ENCODE data around the gene PNMA6E.
A peak's percentile ranks its signal among the peaks of the same experiment; 100 is the strongest.

The PNMA6E gene

DNA sequence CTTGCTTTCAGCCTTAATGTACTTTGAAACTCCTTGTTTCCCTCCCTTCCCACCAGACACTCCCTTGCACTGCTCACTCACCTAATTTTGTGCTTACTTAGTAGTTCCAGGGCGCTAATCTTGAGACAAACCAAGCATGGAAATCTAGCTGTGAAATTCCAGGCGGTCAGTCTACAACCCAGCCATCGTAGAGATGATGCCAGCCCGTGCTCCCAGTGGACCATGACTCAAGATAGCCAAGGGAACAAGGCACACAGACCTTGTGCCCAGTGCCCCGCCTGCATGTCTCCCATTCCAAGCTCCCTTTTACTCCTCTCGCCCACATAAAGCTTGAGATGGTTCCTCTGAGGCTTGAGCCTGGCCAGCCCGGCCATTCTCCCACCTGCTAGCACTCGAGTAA, 33.7 kb upstream of the PNMA6E start:
- DNase-seq, result no peak

- no peak for DNase-seq
Observed at GRCh38 chrX:153433781-153434285, 32.7 kb upstream of the PNMA6E start.

DNA sequence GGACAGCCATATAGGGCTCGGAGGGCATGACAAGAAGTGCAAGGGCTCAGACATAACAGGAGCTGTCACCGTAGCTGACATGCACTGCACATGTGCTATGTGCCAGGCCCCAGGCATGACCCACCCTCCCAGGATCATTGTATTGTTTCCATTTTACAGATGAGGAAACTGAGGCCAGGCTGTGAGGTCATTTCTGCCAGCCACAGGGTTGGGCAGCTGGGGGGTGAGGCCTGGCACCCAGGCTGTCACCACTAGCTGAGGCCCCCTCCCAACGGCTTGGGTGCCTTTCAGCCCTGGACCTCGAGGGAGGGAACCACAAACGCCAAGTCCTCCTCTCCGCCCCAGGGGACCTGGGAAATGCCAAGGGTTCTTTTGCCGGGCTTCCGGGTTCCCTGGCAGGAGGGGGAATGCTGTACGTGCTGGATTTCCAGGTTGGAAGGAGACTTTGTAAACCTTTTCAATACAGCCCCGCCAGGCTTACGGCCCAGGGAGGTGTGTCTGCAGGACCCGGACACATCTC, 32.1 kb upstream of the PNMA6E start:
- DNase-seq, result no peak

- no peak for DNase-seq
Observed at GRCh38 chrX:153430796-153431195, 29.6 kb upstream of the PNMA6E start.

DNA sequence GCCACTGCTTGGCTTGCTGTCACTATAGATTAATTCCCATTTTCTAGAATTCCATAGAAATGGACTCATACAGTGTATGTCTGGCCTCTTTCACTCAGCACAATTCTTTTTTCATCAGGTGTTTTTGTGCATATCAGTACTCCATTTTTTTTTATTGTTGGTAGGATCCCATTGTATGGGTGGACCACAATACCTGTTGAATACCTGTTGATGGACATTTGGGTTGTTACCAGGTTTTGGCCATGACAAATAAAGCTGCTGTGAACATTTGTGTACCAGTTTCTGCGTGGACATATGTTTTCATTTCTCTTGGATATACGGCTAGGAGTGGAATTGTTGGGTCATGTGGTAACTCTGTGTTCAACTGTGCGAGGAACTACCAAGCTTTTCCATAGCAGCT, 25.1 kb upstream of the PNMA6E start:
- DNase-seq, result no peak

GRCh38 chrX:153423652-153424051, 22.5 kb upstream of the PNMA6E start:
- DNase-seq, result no peak

GRCh38 chrX:153421856-153422255, 20.7 kb upstream of the PNMA6E start:
- DNase-seq, result no peak

GRCh38 chrX:153420851-153421599, 19.9 kb upstream of the PNMA6E start:
- no peak for DNase-seq

- no peak for DNase-seq
Observed at GRCh38 chrX:153417637-153418036, 16.5 kb upstream of the PNMA6E start.

- DNase-seq, result no peak
Observed at GRCh38 chrX:153416781-153417450, 15.8 kb upstream of the PNMA6E start.

GRCh38 chrX:153414856-153415510, 13.8 kb upstream of the PNMA6E start:
- DNase-seq, result no peak

- DNase-seq, result no peak
Observed at GRCh38 chrX:153413731-153414130, 12.6 kb upstream of the PNMA6E start.

- no peak for DNase-seq
Observed at GRCh38 chrX:153412746-153413720, 11.9 kb upstream of the PNMA6E start.

GRCh38 chrX:153411988-153412574, 10.9 kb upstream of the PNMA6E start:
- DNase-seq, result no peak

GRCh38 chrX:153411255-153411987, 10.3 kb upstream of the PNMA6E start, which contains the start of gene ZFP92:
TSS of gene ZFP92 (plus strand) at chrX:153411472. CDS start at chrX:153418323, 6,851 bp downstream.
- peak; percentile 42 for DNase-seq

GRCh38 chrX:153410888-153411254, 9.7 kb upstream of the PNMA6E start:
- no peak for DNase-seq

- no peak for DNase-seq
Observed at GRCh38 chrX:153410373-153410772, 9.2 kb upstream of the PNMA6E start.

DNA sequence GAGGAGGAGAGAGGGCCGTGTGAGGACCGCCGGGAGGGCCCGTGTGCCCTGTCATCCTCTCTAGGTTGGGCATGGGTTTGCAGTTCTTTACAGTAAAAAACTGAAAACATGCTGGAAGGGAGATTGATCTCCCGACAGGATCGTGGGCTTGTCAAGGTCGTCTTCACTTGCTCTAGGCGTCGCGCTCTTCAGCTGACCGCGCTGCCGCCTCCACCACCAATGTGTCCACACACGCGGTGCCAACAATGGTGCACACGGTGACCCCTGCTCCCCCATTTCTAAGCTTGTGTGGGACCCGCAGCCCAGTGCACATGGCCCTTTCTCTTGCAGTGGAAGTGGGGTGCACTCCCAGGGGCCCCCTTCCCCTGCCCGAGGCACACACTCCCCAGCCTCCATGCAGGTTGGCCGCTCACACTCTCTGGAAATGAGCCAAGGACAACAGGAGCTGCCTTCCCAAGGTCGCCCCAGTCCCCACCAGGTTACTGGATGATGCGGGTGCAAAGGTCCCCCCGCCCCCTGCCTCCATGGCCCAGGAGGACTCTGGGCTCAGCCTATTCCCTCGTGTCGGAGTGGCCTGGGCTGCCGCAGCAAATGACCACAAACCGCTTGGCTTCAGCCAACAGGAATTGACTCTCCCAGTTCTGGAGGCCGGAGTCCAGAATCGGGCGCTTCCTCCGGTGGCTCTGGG, 8.4 kb upstream of the PNMA6E start:
- DNase-seq, result no peak

GRCh38 chrX:153408871-153409351, 7.8 kb upstream of the PNMA6E start:
- DNase-seq, result no peak

DNA sequence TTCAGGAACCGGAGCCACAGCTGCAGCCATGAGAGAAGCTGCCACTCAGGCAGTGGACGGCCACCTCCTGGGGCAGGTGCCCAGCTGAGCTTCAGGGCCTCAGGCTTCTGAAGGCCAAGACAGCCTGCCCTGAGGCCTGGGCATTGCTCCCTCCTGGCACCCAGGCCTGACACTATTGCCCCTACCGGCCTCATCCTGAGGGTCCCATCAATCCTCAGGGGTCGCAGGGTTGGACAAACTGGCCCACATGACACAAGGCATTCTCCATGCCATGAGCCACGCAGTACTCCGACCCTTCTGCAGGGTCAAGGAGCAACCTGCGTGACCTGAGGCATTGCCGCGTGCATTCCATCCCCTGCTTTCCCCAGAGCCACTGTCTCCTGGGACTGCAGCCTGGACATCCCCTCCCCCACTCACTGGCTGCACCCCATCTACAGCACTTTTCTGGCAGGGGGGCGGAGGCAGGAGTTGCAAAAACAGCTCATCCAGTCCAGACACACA, 7.1 kb upstream of the PNMA6E start:
- DNase-seq, result no peak

Measured in stimulated activated CD4-positive, alpha-beta T cell treated with anti-CD3 and anti-CD28 coated beads, Interleukin-4, amount 100 ng/mL, for 1 hour (primary cell).